HepG2 (cell line): ENCODE measurements around the gene LRRC74A. TPM values are rescaled to one million over a fixed set of nuclear protein-coding genes. Genes with fewer than 3 reads are reported as not detected.
A peak's percentile ranks its signal among the peaks of the same experiment; 100 is the strongest.

ENCODE experiments used
- AGO2 ChIP-seq: fragments of 200-400 bp; formaldehyde crosslinking; optimal IDR thresholded peaks from 2 replicates; pipeline ENCODE3; 2017; ENCODE audit warnings: mild to moderate bottlenecking, low read depth, low read length, moderate library complexity
- ATF2 ChIP-seq: sonication (generic); formaldehyde crosslinking; IDR thresholded peaks from 2 replicates; pipeline ENCODE4 v1.4.0; 2020; ENCODE audit warnings: missing genetic modification reagents
- ATF4 ChIP-seq, 2 experiments: fragments of 450-650 bp in 1 of 2; sonication (generic) in 1 of 2; formaldehyde crosslinking; IDR thresholded peaks; 2 replicates each; pipeline versions ENCODE4 v1.5.0 to v1.8.0; 2020 to 2022; ENCODE audit warnings: mild to moderate bottlenecking in 1 of 2, missing genetic modification reagents in 1 of 2
- CBFB ChIP-seq: sonication (generic); formaldehyde crosslinking; IDR thresholded peaks from 2 replicates; pipeline ENCODE4 v1.4.0; 2020; ENCODE audit warnings: missing genetic modification reagents
- CREM ChIP-seq, 2 experiments: sonication (generic) in 1 of 2; formaldehyde crosslinking in 1 of 2; IDR thresholded peaks; 2 replicates each; pipeline versions ENCODE4 v1.4.0 to v1.6.1; 2016 to 2020; ENCODE audit warnings: antibody characterized with exemption in 1 of 2, mild to moderate bottlenecking in 1 of 2, missing genetic modification reagents in 1 of 2
- FUBP1 ChIP-seq: sonication (generic); formaldehyde crosslinking; IDR thresholded peaks from 2 replicates; pipeline ENCODE4 v1.5.1; 2020; ENCODE audit warnings: missing genetic modification reagents, mild to moderate bottlenecking, borderline replicate concordance
- IRF2 ChIP-seq: IDR thresholded peaks from 2 replicates; pipeline ENCODE4 v1.6.1; 2018; ENCODE audit warnings: missing genetic modification reagents, missing compliant biosample characterization
- KDM1A ChIP-seq: IDR thresholded peaks from 2 replicates; pipeline ENCODE4 v1.6.1; 2016; ENCODE audit warnings: missing compliant biosample characterization
- PITX1 ChIP-seq: sonication (generic); formaldehyde crosslinking; IDR thresholded peaks from 2 replicates; pipeline ENCODE4 v1.5.1; 2020; ENCODE audit warnings: mild to moderate bottlenecking, missing genetic modification reagents
- POLR2AphosphoS2 ChIP-seq: IDR thresholded peaks from 2 replicates; pipeline ENCODE4 v1.6.1; 2011; ENCODE audit warnings: low read depth, low read length, improper control_type of control experiment
- POLR2G ChIP-seq: fragments of 200-400 bp; formaldehyde crosslinking; IDR thresholded peaks from 2 replicates; pipeline ENCODE4 v1.6.1; 2018; ENCODE audit warnings: mild to moderate bottlenecking, low read depth, low read length, moderate library complexity
- SMYD3 ChIP-seq: sonication (generic); formaldehyde crosslinking; IDR thresholded peaks from 2 replicates; pipeline ENCODE4 v1.8.1; 2023; ENCODE audit warnings: mild to moderate bottlenecking, missing genetic modification reagents
- TOPORS ChIP-seq: sonication (generic); formaldehyde crosslinking; IDR thresholded peaks from 2 replicates; pipeline ENCODE4 v1.8.0; 2023; ENCODE audit warnings: mild to moderate bottlenecking, missing genetic modification reagents
- ZIK1 ChIP-seq: sonication (generic); formaldehyde crosslinking; IDR thresholded peaks from 2 replicates; pipeline ENCODE4 v1.5.0; 2020; ENCODE audit warnings: mild to moderate bottlenecking, low read depth, missing genetic modification reagents, borderline replicate concordance
- ZKSCAN8 ChIP-seq: IDR thresholded peaks from 2 replicates; pipeline ENCODE4 v1.6.1; 2016; ENCODE audit warnings: borderline replicate concordance, missing genetic modification reagents, missing compliant biosample characterization
- ZNF143 ChIP-seq: sonication (generic); formaldehyde crosslinking; IDR thresholded peaks from 2 replicates; pipeline ENCODE4 v1.4.0; 2020; ENCODE audit warnings: missing genetic modification reagents
- ZNF292 ChIP-seq: sonication (generic); formaldehyde crosslinking; IDR thresholded peaks from 2 replicates; pipeline ENCODE4 v1.8.1; 2022; ENCODE audit warnings: mild to moderate bottlenecking, low read depth, missing genetic modification reagents, borderline replicate concordance
- ZNF3 ChIP-seq: IDR thresholded peaks from 2 replicates; pipeline ENCODE4 v1.7.0; 2017; ENCODE audit warnings: inconsistent platforms
- ZNF782 ChIP-seq: sonication (generic); formaldehyde crosslinking; IDR thresholded peaks from 2 replicates; pipeline ENCODE4 v1.4.0; 2020; ENCODE audit warnings: missing genetic modification reagents, mild to moderate bottlenecking, borderline replicate concordance
- ZXDC ChIP-seq: sonication (generic); formaldehyde crosslinking; IDR thresholded peaks from 2 replicates; pipeline ENCODE4 v1.5.0; 2020; ENCODE audit warnings: mild to moderate bottlenecking, missing genetic modification reagents
- polyA plus RNA-seq, 8 experiments: library from polyadenylated mRNA; depleted of rRNA in 3 of 8; stranded (reverse) in 7 of 8; unstranded in 1 of 8; fragments of >200 nt; fragmentation: Illumina TruSeq in 4 of 8; extraction: Trizol in 4 of 8; gene quantifications; 2 replicates each; pipeline versions ENCODE4 v1.2.1 to v1.2.3, GENCODE V29; 2011 to 2016; ENCODE audit warnings: low read depth in 4 of 8, missing spikeins in 1 of 8, mixed read lengths in 1 of 8; ENCODE audit not compliant: insufficient read depth in 1 of 8
- total RNA-seq, 5 experiments: library from RNA; depleted of rRNA; stranded (reverse); fragments of >200 nt; fragmentation: Illumina TruSeq; extraction: Trizol; gene quantifications; 2 replicates each; pipeline ENCODE4 v1.2.3, GENCODE V29; 2016; ENCODE audit warnings: low read depth in 1 of 5
- TF ChIP-seq, protein P1 (sequence below): IDR thresholded peaks from 2 replicates; pipeline ENCODE4 v1.6.1; 2012; ENCODE audit warnings: inconsistent platforms

LRRC74A gene
- total and polyA plus RNA-seq, 2 of the 13 experiments (the other 11 are each of a cell fraction or from before 2014, with no cell fraction given), result not detected

- peak; percentile 58; the same call in 1 of the 2 replicates for TF ChIP-seq TOPORS
- no peak for TF ChIP-seq KDM1A (CRISPR knock-in tag)
- TF ChIP-seq CREM (IDR thresholded peaks at IDR 0.05), result no peak
- TF ChIP-seq CREM (CRISPR knock-in tag; IDR thresholded peaks at IDR 0.05), result no peak
- TF ChIP-seq ZNF292, result no peak
- no peak for TF ChIP-seq FUBP1 (CRISPR knock-in tag)
- TF ChIP-seq ZXDC, result 0 out of 2 replicates have a peak, but pooled peaks have one; percentile 79
- no peak for TF ChIP-seq POLR2AphosphoS2
- 0 out of 4 replicates have a peak, but pooled peaks of 1 of the 2 experiments have one; percentile 32 for TF ChIP-seq ATF4 (CRISPR knock-in tag; IDR thresholded peaks at IDR 0.05)
- 0 out of 2 replicates have a peak, but pooled peaks have one; percentile 26 for TF ChIP-seq PITX1 (CRISPR knock-in tag)
- peak; percentile 86; the same call in 1 of the 2 replicates for TF ChIP-seq ZKSCAN8 (CRISPR knock-in tag)
- peak; percentile 77 for TF ChIP-seq IRF2
- TF ChIP-seq ZNF3 (CRISPR knock-in tag), result no peak
- peak; percentile 51; the same call in 1 of the 2 replicates for TF ChIP-seq ATF2 (CRISPR knock-in tag)
- TF ChIP-seq ZIK1 (CRISPR knock-in tag), result peak; percentile 77
- TF ChIP-seq ZNF143, result peak; percentile 45; the same call in 1 of the 2 replicates
- TF ChIP-seq AGO2, result peak; percentile 82
- TF ChIP-seq POLR2G, result peak; percentile 89
- peak; percentile 66; the same call in 1 of the 2 replicates for TF ChIP-seq CBFB (CRISPR knock-in tag)
- TF ChIP-seq, protein P1, sequence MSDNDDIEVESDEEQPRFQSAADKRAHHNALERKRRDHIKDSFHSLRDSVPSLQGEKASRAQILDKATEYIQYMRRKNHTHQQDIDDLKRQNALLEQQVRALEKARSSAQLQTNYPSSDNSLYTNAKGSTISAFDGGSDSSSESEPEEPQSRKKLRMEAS, result peak; percentile 98
- 0 out of 2 replicates have a peak, but pooled peaks have one; percentile 11 for TF ChIP-seq SMYD3 (CRISPR knock-in tag)
- peak; percentile 8; the same call in 1 of the 2 replicates for TF ChIP-seq ZNF782 (CRISPR knock-in tag)
These were observed 13.5 kb upstream of the LRRC74A start, which contains the start of gene ANGEL1 (continued) for GRCh38 chr14:76812422-76813383.
